ENCODE data around the gene ZNF408.
A peak's percentile ranks its signal among the peaks of the same experiment; 100 is the strongest.

Gene ZNF408

GRCh38 chr11:46681814-46682213 lies 19.0 kb upstream of the ZNF408 start:
- Histone ChIP-seq H3K9ac (ENCODE audit: low read depth, low read length, poor library complexity) (peak overlapping the region; percentile 30), H3K23ac (ENCODE audit: low read depth, low read length, poor library complexity) (no peak overlapping the region), H2BK15ac (ENCODE audit: low read length) (no peak overlapping the region), H3K18ac (ENCODE audit: low read length) (no peak overlapping the region), H3K27ac (replicated peaks; ENCODE audit: low read length) (no peak overlapping the region), H4K8ac (ENCODE audit: low read depth, low read length) (no peak overlapping the region), H3K36me3 (replicated peaks in 1 of 2; ENCODE audit: control insufficient read depth in 2 of 2, insufficient read depth in 2 of 2, low read length in 2 of 2) (peaks cover 23 to 54% of the 10 kb centered on the region in 2 donors), H3K9me3 (replicated peaks in 1 of 2; ENCODE audit: control insufficient read depth in 2 of 2, insufficient read depth in 1 of 2, low read depth in 1 of 2, low read length in 2 of 2) (no peaks in the 10 kb centered on the region), H2BK12ac (ENCODE audit: low read length) (no peak overlapping the region), H2AK5ac (ENCODE audit: low read depth, low read length) (no peak overlapping the region), H3K4me1 (ENCODE audit: control insufficient read depth in 2 of 2, insufficient read depth in 1 of 2, low read depth in 1 of 2, low read length in 2 of 2) (no peaks in the 10 kb centered on the region), H2BK5ac (ENCODE audit: low read length) (no peak overlapping the region), H3K79me1 (ENCODE audit: low read depth, low read length) (peaks cover 3% of the 10 kb centered on the region), H3K4ac (ENCODE audit: low read length) (no peak overlapping the region), H3K14ac (ENCODE audit: low read length) (no peak overlapping the region), H2AFZ (ENCODE audit: low read length) (no peak overlapping the region), H2BK120ac (ENCODE audit: low read depth, low read length) (no peak overlapping the region), H3K4me3 (ENCODE audit: low read length in 2 of 2) (no peak overlapping the region), H4K91ac (ENCODE audit: low read depth, low read length, poor library complexity) (no peak overlapping the region), H3K4me2 (ENCODE audit: insufficient read depth, low read length, poor library complexity, severe bottlenecking) (no peak overlapping the region), H3K27me3 (ENCODE audit: control insufficient read depth in 3 of 3, insufficient read depth in 3 of 3, low read depth in 1 of 3, low read length in 3 of 3) (no peaks in the 10 kb centered on the region)
- no CpG with 5 or more reads among the region's 11 CpGs for WGBS, 2 donors (ENCODE audit: extremely low coverage in 2 of 2, insufficient read length in 2 of 2, insufficient replicate concordance in 1 of 2)
- DNase-seq (ENCODE audit: low spot score): no peak

GRCh38 chr11:46682773-46683752 lies 17.8 kb upstream of the ZNF408 start:
- Histone ChIP-seq H3K9ac (ENCODE audit: low read depth, low read length, poor library complexity) (no peak overlapping the region), H2BK15ac (ENCODE audit: low read length) (no peak overlapping the region), H2BK12ac (ENCODE audit: low read length) (no peak overlapping the region), H3K14ac (ENCODE audit: low read length) (no peak overlapping the region), H3K9me3 (replicated peaks in 1 of 2; ENCODE audit: control insufficient read depth in 2 of 2, insufficient read depth in 1 of 2, low read depth in 1 of 2, low read length in 2 of 2) (no peaks in the 10 kb centered on the region), H2BK5ac (ENCODE audit: low read length) (no peak overlapping the region), H3K4me3 (ENCODE audit: low read length in 2 of 2) (no peak overlapping the region), H4K8ac (ENCODE audit: low read depth, low read length) (no peak overlapping the region), H3K23ac (ENCODE audit: low read depth, low read length, poor library complexity) (no peak overlapping the region), H4K91ac (ENCODE audit: low read depth, low read length, poor library complexity) (no peak overlapping the region), H3K27me3 (ENCODE audit: control insufficient read depth in 3 of 3, insufficient read depth in 3 of 3, low read depth in 1 of 3, low read length in 3 of 3) (no peaks in the 10 kb centered on the region), H3K36me3 (replicated peaks in 1 of 2; ENCODE audit: control insufficient read depth in 2 of 2, insufficient read depth in 2 of 2, low read length in 2 of 2) (peaks cover 21 to 63% of the 10 kb centered on the region in 2 donors), H3K27ac (replicated peaks; ENCODE audit: low read length) (no peak overlapping the region), H2AFZ (ENCODE audit: low read length) (no peak overlapping the region), H3K18ac (ENCODE audit: low read length) (no peak overlapping the region), H2AK5ac (ENCODE audit: low read depth, low read length) (no peak overlapping the region), H3K4me2 (ENCODE audit: insufficient read depth, low read length, poor library complexity, severe bottlenecking) (no peak overlapping the region), H2BK120ac (ENCODE audit: low read depth, low read length) (no peak overlapping the region), H3K79me1 (ENCODE audit: low read depth, low read length) (peaks cover 2% of the 10 kb centered on the region), H3K4ac (ENCODE audit: low read length) (no peak overlapping the region), H3K4me1 (ENCODE audit: control insufficient read depth in 2 of 2, insufficient read depth in 1 of 2, low read depth in 1 of 2, low read length in 2 of 2) (no peaks in the 10 kb centered on the region)
- no peak for DNase-seq (ENCODE audit: low spot score)
- no CpG with 5 or more reads among the region's 11 CpGs for WGBS, 2 donors (ENCODE audit: extremely low coverage in 2 of 2, insufficient read length in 2 of 2, insufficient replicate concordance in 1 of 2)

GRCh38 chr11:46684367-46684766 lies 16.5 kb upstream of the ZNF408 start:
- no peak overlapping the region for H2BK12ac ChIP-seq (ENCODE audit: low read length)
- no peak overlapping the region for H2BK5ac ChIP-seq (ENCODE audit: low read length)
- H3K14ac ChIP-seq (ENCODE audit: low read length): no peak overlapping the region
- H3K18ac ChIP-seq (ENCODE audit: low read length): no peak overlapping the region
- no peak overlapping the region for H3K4me2 ChIP-seq (ENCODE audit: insufficient read depth, low read length, poor library complexity, severe bottlenecking)
- no peak overlapping the region for H3K27ac ChIP-seq (replicated peaks; ENCODE audit: low read length)
- no CpG with 5 or more reads among the region's 3 CpGs for WGBS, 2 donors (ENCODE audit: extremely low coverage in 2 of 2, insufficient read length in 2 of 2, insufficient replicate concordance in 1 of 2)
- no peak overlapping the region for H2BK15ac ChIP-seq (ENCODE audit: low read length)
- DNase-seq (ENCODE audit: low spot score): no peak
- no peak overlapping the region for H2AK5ac ChIP-seq (ENCODE audit: low read depth, low read length)
- H3K9me3 ChIP-seq (replicated peaks in 1 of 2; ENCODE audit: control insufficient read depth in 2 of 2, insufficient read depth in 1 of 2, low read depth in 1 of 2, low read length in 2 of 2): no peaks in the 10 kb centered on the region
- H3K79me1 ChIP-seq (ENCODE audit: low read depth, low read length): no peaks in the 10 kb centered on the region
- no peaks in the 10 kb centered on the region for H3K4me1 ChIP-seq (ENCODE audit: control insufficient read depth in 2 of 2, insufficient read depth in 1 of 2, low read depth in 1 of 2, low read length in 2 of 2)
- no peak overlapping the region for H4K8ac ChIP-seq (ENCODE audit: low read depth, low read length)
- no peak overlapping the region for H3K23ac ChIP-seq (ENCODE audit: low read depth, low read length, poor library complexity)
- no peak overlapping the region for H3K9ac ChIP-seq (ENCODE audit: low read depth, low read length, poor library complexity)
- no peak overlapping the region for H2BK120ac ChIP-seq (ENCODE audit: low read depth, low read length)
- H3K4me3 ChIP-seq (ENCODE audit: low read length in 2 of 2): no peak overlapping the region
- no peaks in the 10 kb centered on the region for H3K27me3 ChIP-seq (ENCODE audit: control insufficient read depth in 3 of 3, insufficient read depth in 3 of 3, low read depth in 1 of 3, low read length in 3 of 3)
- H2AFZ ChIP-seq (ENCODE audit: low read length): no peak overlapping the region
- H3K4ac ChIP-seq (ENCODE audit: low read length): no peak overlapping the region
- H4K91ac ChIP-seq (ENCODE audit: low read depth, low read length, poor library complexity): no peak overlapping the region
- peaks cover 12 to 55% of the 10 kb centered on the region in 2 donors for H3K36me3 ChIP-seq (replicated peaks in 1 of 2; ENCODE audit: control insufficient read depth in 2 of 2, insufficient read depth in 2 of 2, low read length in 2 of 2)

GRCh38 chr11:46686886-46687795 lies 13.7 kb upstream of the ZNF408 start:
- WGBS, 2 donors (ENCODE audit: extremely low coverage in 2 of 2, insufficient read length in 2 of 2, insufficient replicate concordance in 1 of 2): no CpG with 5 or more reads among the region's 15 CpGs
- H2BK15ac ChIP-seq (ENCODE audit: low read length): no peak overlapping the region
- no peaks in the 10 kb centered on the region for H3K9me3 ChIP-seq (replicated peaks in 1 of 2; ENCODE audit: control insufficient read depth in 2 of 2, insufficient read depth in 1 of 2, low read depth in 1 of 2, low read length in 2 of 2)
- no peak overlapping the region for H3K9ac ChIP-seq (ENCODE audit: low read depth, low read length, poor library complexity)
- no peak overlapping the region for H3K27ac ChIP-seq (replicated peaks; ENCODE audit: low read length)
- no peak overlapping the region for H4K91ac ChIP-seq (ENCODE audit: low read depth, low read length, poor library complexity)
- no peak overlapping the region for H3K14ac ChIP-seq (ENCODE audit: low read length)
- H4K8ac ChIP-seq (ENCODE audit: low read depth, low read length): no peak overlapping the region
- no peak overlapping the region for H2AFZ ChIP-seq (ENCODE audit: low read length)
- no peak overlapping the region for H2AK5ac ChIP-seq (ENCODE audit: low read depth, low read length)
- H2BK12ac ChIP-seq (ENCODE audit: low read length): no peak overlapping the region
- no peak overlapping the region for H2BK5ac ChIP-seq (ENCODE audit: low read length)
- H3K23ac ChIP-seq (ENCODE audit: low read depth, low read length, poor library complexity): no peak overlapping the region
- H3K4ac ChIP-seq (ENCODE audit: low read length): no peak overlapping the region
- H3K4me1 ChIP-seq (ENCODE audit: control insufficient read depth in 2 of 2, insufficient read depth in 1 of 2, low read depth in 1 of 2, low read length in 2 of 2): no peaks in the 10 kb centered on the region
- H3K27me3 ChIP-seq (ENCODE audit: control insufficient read depth in 3 of 3, insufficient read depth in 3 of 3, low read depth in 1 of 3, low read length in 3 of 3): no peaks in the 10 kb centered on the region
- no peaks in the 10 kb centered on the region for H3K79me1 ChIP-seq (ENCODE audit: low read depth, low read length)
- no peak for DNase-seq (ENCODE audit: low spot score)
- peaks cover 0 to 40% of the 10 kb centered on the region in 2 donors for H3K36me3 ChIP-seq (replicated peaks in 1 of 2; ENCODE audit: control insufficient read depth in 2 of 2, insufficient read depth in 2 of 2, low read length in 2 of 2)
- H3K18ac ChIP-seq (ENCODE audit: low read length): no peak overlapping the region
- no peak overlapping the region for H3K4me2 ChIP-seq (ENCODE audit: insufficient read depth, low read length, poor library complexity, severe bottlenecking)
- no peak overlapping the region for H2BK120ac ChIP-seq (ENCODE audit: low read depth, low read length)
- peak overlapping the region in 1 of 2 donors; percentile 44 for H3K4me3 ChIP-seq (ENCODE audit: low read length in 2 of 2)
